Measurements from ENCODE around the gene FMN1. TPM values are rescaled to one million over a fixed set of nuclear protein-coding genes. Genes with fewer than 3 reads are reported as not detected.

The FMN1 gene
- total and polyA plus RNA-seq, 2 of the 8 experiments (the other 6 are each of a cell fraction or from before 2014, with no cell fraction given), result 0.27 to 3.7 TPM

DNA sequence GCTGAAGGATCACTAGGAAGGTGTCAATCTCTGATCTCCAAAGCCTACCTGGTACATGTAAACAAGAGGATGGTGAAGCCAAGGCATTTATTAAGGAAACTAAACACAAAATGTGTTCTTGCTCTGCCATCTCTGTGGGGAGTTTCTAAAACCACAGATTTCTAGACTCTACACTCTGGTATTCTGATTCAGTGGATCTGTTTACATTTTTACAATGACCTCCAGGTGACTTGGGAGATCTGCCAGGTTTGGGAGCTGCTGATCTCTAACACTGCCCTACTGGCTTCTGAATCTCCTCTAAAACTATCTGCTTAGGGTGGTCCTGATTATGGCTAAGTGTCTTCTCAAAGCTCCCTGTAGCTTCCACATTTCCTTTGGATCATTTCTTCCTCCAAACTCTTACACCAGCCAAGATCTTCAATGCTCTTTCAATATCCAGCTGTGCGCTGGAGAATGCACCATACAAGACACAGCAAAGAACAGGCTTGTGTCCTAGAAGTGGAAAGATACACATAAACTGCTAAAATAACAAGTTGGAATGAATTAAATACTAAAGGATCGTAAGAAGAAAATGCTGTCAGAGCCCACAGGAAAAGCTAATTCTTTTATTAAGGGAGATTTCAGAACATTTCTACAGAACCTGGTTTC lies 404.0 kb downstream of the FMN1 start:
- POLR2A ChIA-PET (ENCODE audit: partially characterized antibody), result no interaction called here
- no peak overlapping the region for H2AK5ac ChIP-seq (ENCODE audit: low read depth, low read length)
- no peak for FAIRE-seq

More for the DNA sequence above, 404.0 kb downstream of the FMN1 start:
- H4K5ac ChIP-seq (ENCODE audit: insufficient read length, low read depth, low read length), result no peak overlapping the region
- H3K4me1 ChIP-seq (replicated peaks in 1 of 4; ENCODE audit: control insufficient read depth in 3 of 4, insufficient read depth in 4 of 4, low read length in 3 of 4), result peaks cover 0 to 7% (median 3%) of the 10 kb centered on the region in 4 experiments; a peak in 4 of 7 replicates
- DNase-seq (ENCODE audit: low read depth in 1 of 2, low spot score in 2 of 2), result no peak
- H3K56ac ChIP-seq (replicated peaks; ENCODE audit: insufficient read length, low read depth, low read length), result no peak overlapping the region
- no peak overlapping the region for H2BK5ac ChIP-seq (ENCODE audit: low read depth, low read length)
- no peak overlapping the region for H3K4ac ChIP-seq (replicated peaks; ENCODE audit: insufficient read length, low read depth, low read length)
- no peak overlapping the region for H3K14ac ChIP-seq (ENCODE audit: insufficient read length)
- no peak overlapping the region for H2BK120ac ChIP-seq (replicated peaks; ENCODE audit: low read depth, low read length)
- no peak overlapping the region for H2BK15ac ChIP-seq (ENCODE audit: low read length)
- H3K23me2 ChIP-seq (ENCODE audit: low read depth, low read length), result no peaks in the 10 kb centered on the region
- H4K8ac ChIP-seq (ENCODE audit: extremely low read depth, insufficient read depth, low read length), result no peak overlapping the region
- CTCF ChIA-PET (ENCODE audit: partially characterized antibody), result interaction anchor here (0.6 to 0.7 kb wide), 3 partner anchors 8 to 181 kb away, joined by 3 read pairs; no protein-coding TSS in a partner anchor
- no peak for TF ChIP-seq GABPA (IDR thresholded peaks at IDR 0.05; ENCODE audit: borderline replicate concordance, insufficient read depth, low read length)
- H3K79me1 ChIP-seq (ENCODE audit: low read depth, low read length), result no peaks in the 10 kb centered on the region
- H3K9me3 ChIP-seq (ENCODE audit: insufficient read depth in 2 of 2, low read depth in 1 of 2, low read length in 1 of 2), result no peaks in the 10 kb centered on the region
- no peak overlapping the region for H3K27ac ChIP-seq (ENCODE audit: low read depth, low read length)
- H3K36me3 ChIP-seq (ENCODE audit: control insufficient read depth in 2 of 4, insufficient read depth in 4 of 4, low read length in 3 of 4), result no peaks in the 10 kb centered on the region
- H3K4me3 ChIP-seq (ENCODE audit: extremely low read depth in 1 of 4, insufficient read depth in 2 of 4, low read depth in 3 of 4, low read length in 4 of 4), result no peak overlapping the region
- H2AFZ ChIP-seq (ENCODE audit: low read length), result no peak overlapping the region
- H3K27me3 ChIP-seq (replicated peaks in 1 of 4; ENCODE audit: control insufficient read depth in 3 of 4, extremely low read depth in 1 of 4, insufficient read depth in 3 of 4, low read length in 3 of 4), result no peaks in the 10 kb centered on the region
- no peak overlapping the region for H2BK20ac ChIP-seq (ENCODE audit: low read length)
- H3K79me2 ChIP-seq (ENCODE audit: control insufficient read depth in 1 of 2, insufficient read depth in 2 of 2, low read length in 2 of 2), result no peaks in the 10 kb centered on the region
- H2BK12ac ChIP-seq (ENCODE audit: low read depth, low read length), result no peak overlapping the region
- no peak overlapping the region for H3K18ac ChIP-seq (ENCODE audit: extremely low read depth, low read length)
- no peaks in the 10 kb centered on the region for H4K20me1 ChIP-seq (replicated peaks in 1 of 2; ENCODE audit: control insufficient read depth in 1 of 2, insufficient read depth in 2 of 2, low read length in 2 of 2)
- H3K23ac ChIP-seq (ENCODE audit: insufficient read length), result no peak overlapping the region
- H3K9ac ChIP-seq (replicated peaks in 1 of 4; ENCODE audit: extremely low read depth in 1 of 4, low read depth in 3 of 4, low read length in 3 of 4), result no peak overlapping the region
- H3K4me2 ChIP-seq (ENCODE audit: insufficient read depth in 1 of 2, low read depth in 2 of 2, low read length in 2 of 2), result no peak overlapping the region
- 92% methylated on average over 2 of the region's 2 CpGs; no CpG with 5 or more reads in 1 of the 2 experiments for WGBS, 2 experiments (ENCODE audit: extremely low coverage in 1 of 2, insufficient coverage in 1 of 2, insufficient read length in 1 of 2, insufficient replicate concordance in 2 of 2, low coverage in 1 of 2, low lambda C conversion rate in 2 of 2, missing lambda C conversion rate in 1 of 2)
- H4K91ac ChIP-seq (replicated peaks; ENCODE audit: insufficient read length, low read length), result no peak overlapping the region
